Subcutaneous adipose tissue (tissue), 4 donors: ENCODE results near the gene RENBP. TPM values are rescaled to one million over a fixed set of nuclear protein-coding genes. Genes with fewer than 3 reads are reported as not detected.

Experiments used
- CTCF ChIP-seq: fragments of 450-650 bp; IDR thresholded peaks from one replicate; pipeline ENCODE4 v1.5.1; 2016; ENCODE audit warnings: low read depth, mild to moderate bottlenecking, control low read depth, antibody characterized with exemption, moderate library complexity
- total RNA-seq, 4 donors: library from RNA; depleted of rRNA; stranded (reverse); fragments of >200 nt; gene quantifications; one replicate each; pipeline ENCODE4 v1.1.0, GENCODE V29; 2016

The RENBP gene
- total RNA-seq, 4 donors from 2014 or later = 14.0 to 43.4 (median 29.5) TPM

- no peak for TF ChIP-seq CTCF
Measured at GRCh38 chrX:153935326-153935851, 9.1 kb downstream of the RENBP start.

- TF ChIP-seq CTCF = no peak
Measured at GRCh38 chrX:153934762-153935325, 9.6 kb downstream of the RENBP start, which contains the start of gene NAA10. Gene NAA10 (minus strand): TSS chrX:153935037. CDS start chrX:153934904, 133 bp downstream.

- no peak for TF ChIP-seq CTCF
Measured at GRCh38 chrX:153934148-153934761, 10.2 kb downstream of the RENBP start.

- no peak for TF ChIP-seq CTCF
Measured at GRCh38 chrX:153933748-153934147, 10.7 kb downstream of the RENBP start.

GRCh38 chrX:153932220-153932915 lies 12.1 kb downstream of the RENBP start:
- TF ChIP-seq CTCF = no peak

GRCh38 chrX:153931748-153932147 lies 12.7 kb downstream of the RENBP start:
- TF ChIP-seq CTCF = no peak

GRCh38 chrX:153931151-153931550 lies 13.3 kb downstream of the RENBP start:
- TF ChIP-seq CTCF = no peak
